ENCODE data around the gene DDX42.

DNA sequence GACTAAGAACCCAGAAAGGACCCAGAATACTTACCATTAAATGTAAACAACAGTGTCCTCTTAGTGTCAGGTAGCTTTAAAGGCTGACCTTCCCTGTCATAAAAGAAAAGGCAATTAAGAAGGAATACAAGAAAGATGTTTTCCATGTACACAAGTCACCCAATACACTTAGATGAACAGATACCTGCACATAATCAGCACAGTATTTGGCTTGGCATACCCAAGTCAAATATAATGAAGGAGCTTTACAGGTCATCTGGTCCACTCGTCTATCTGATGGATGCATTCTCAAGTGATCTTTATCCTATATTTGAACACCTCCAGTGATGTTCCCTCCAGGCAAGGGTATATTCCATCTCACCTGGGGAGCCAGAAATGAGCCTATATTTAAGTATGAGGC, 21.3 kb upstream of the DDX42 start:
- TF ChIP-seq EP300 (IDR thresholded peaks at IDR 0.05), result no peak
- no peak for TF ChIP-seq POLR2AphosphoS5 (IDR thresholded peaks at IDR 0.05)
- TF ChIP-seq, protein P1, sequence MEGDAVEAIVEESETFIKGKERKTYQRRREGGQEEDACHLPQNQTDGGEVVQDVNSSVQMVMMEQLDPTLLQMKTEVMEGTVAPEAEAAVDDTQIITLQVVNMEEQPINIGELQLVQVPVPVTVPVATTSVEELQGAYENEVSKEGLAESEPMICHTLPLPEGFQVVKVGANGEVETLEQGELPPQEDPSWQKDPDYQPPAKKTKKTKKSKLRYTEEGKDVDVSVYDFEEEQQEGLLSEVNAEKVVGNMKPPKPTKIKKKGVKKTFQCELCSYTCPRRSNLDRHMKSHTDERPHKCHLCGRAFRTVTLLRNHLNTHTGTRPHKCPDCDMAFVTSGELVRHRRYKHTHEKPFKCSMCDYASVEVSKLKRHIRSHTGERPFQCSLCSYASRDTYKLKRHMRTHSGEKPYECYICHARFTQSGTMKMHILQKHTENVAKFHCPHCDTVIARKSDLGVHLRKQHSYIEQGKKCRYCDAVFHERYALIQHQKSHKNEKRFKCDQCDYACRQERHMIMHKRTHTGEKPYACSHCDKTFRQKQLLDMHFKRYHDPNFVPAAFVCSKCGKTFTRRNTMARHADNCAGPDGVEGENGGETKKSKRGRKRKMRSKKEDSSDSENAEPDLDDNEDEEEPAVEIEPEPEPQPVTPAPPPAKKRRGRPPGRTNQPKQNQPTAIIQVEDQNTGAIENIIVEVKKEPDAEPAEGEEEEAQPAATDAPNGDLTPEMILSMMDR (IDR thresholded peaks at IDR 0.05), result no peak
